HL-60 (cell line): ENCODE data around the gene STN1.

Source experiments
- DNase-seq, 2 experiments: peaks; one replicate each; pipeline ENCODE4 v3.0.0-alpha.2; 2010 to 2020; ENCODE audit warnings: low read depth in 1 of 2, low spot score in 1 of 2
- H3K27ac ChIP-seq: fragments of 250-450 bp; sonication (Bioruptor Pico); replicated peaks from 2 replicates; pipeline ENCODE4 v1.5.1; 2020; ENCODE audit warnings: mild to moderate bottlenecking, moderate library complexity
- H3K27me3 ChIP-seq: fragments of 250-450 bp; sonication (Bioruptor Pico); 2 replicates; pipeline ENCODE4 v1.5.1; 2021; ENCODE audit warnings: mild to moderate bottlenecking, moderate library complexity; ENCODE audit not compliant: insufficient read depth, poor library complexity, severe bottlenecking
- H3K4me3 ChIP-seq: replicated peaks from 2 replicates; pipeline ENCODE4 v1.5.1; 2011; ENCODE audit warnings: mild to moderate bottlenecking, control low read depth, low read length; ENCODE audit not compliant: insufficient read depth
- GABPA ChIP-seq: IDR thresholded peaks from 2 replicates; pipeline ENCODE4 v1.6.1; 2012; ENCODE audit warnings: low read depth
- POLR2AphosphoS5 ChIP-seq: IDR thresholded peaks from 2 replicates; pipeline ENCODE4 v1.6.1; 2012; ENCODE audit warnings: low read depth
- SPI1 ChIP-seq: IDR thresholded peaks from 2 replicates; pipeline ENCODE4 v1.6.1; 2012; ENCODE audit warnings: low read depth, mild to moderate bottlenecking, borderline replicate concordance
- TF ChIP-seq, protein P1 (sequence below): IDR thresholded peaks from one replicate; pipeline ENCODE4 v1.5.1; 2011; ENCODE audit warnings: low read length, control low read depth, inconsistent platforms; ENCODE audit not compliant: insufficient read depth
- TF ChIP-seq, protein P2 (sequence below): IDR thresholded peaks from 2 replicates; pipeline ENCODE4 v1.6.1; 2012; ENCODE audit warnings: low read depth; ENCODE audit not compliant: insufficient replicate concordance

Gene STN1

GRCh38 chr10:103855424-103855823 is 62.6 kb downstream of the STN1 start, which contains the start of gene SH3PXD2A:
SH3PXD2A (minus strand) TSS chr10:103855576; CDS start chr10:103855266, 310 bp downstream.
- no peak for TF ChIP-seq GABPA
- TF ChIP-seq SPI1 = no peak
- TF ChIP-seq, protein P1, sequence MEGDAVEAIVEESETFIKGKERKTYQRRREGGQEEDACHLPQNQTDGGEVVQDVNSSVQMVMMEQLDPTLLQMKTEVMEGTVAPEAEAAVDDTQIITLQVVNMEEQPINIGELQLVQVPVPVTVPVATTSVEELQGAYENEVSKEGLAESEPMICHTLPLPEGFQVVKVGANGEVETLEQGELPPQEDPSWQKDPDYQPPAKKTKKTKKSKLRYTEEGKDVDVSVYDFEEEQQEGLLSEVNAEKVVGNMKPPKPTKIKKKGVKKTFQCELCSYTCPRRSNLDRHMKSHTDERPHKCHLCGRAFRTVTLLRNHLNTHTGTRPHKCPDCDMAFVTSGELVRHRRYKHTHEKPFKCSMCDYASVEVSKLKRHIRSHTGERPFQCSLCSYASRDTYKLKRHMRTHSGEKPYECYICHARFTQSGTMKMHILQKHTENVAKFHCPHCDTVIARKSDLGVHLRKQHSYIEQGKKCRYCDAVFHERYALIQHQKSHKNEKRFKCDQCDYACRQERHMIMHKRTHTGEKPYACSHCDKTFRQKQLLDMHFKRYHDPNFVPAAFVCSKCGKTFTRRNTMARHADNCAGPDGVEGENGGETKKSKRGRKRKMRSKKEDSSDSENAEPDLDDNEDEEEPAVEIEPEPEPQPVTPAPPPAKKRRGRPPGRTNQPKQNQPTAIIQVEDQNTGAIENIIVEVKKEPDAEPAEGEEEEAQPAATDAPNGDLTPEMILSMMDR = no peak
- TF ChIP-seq, protein P2, sequence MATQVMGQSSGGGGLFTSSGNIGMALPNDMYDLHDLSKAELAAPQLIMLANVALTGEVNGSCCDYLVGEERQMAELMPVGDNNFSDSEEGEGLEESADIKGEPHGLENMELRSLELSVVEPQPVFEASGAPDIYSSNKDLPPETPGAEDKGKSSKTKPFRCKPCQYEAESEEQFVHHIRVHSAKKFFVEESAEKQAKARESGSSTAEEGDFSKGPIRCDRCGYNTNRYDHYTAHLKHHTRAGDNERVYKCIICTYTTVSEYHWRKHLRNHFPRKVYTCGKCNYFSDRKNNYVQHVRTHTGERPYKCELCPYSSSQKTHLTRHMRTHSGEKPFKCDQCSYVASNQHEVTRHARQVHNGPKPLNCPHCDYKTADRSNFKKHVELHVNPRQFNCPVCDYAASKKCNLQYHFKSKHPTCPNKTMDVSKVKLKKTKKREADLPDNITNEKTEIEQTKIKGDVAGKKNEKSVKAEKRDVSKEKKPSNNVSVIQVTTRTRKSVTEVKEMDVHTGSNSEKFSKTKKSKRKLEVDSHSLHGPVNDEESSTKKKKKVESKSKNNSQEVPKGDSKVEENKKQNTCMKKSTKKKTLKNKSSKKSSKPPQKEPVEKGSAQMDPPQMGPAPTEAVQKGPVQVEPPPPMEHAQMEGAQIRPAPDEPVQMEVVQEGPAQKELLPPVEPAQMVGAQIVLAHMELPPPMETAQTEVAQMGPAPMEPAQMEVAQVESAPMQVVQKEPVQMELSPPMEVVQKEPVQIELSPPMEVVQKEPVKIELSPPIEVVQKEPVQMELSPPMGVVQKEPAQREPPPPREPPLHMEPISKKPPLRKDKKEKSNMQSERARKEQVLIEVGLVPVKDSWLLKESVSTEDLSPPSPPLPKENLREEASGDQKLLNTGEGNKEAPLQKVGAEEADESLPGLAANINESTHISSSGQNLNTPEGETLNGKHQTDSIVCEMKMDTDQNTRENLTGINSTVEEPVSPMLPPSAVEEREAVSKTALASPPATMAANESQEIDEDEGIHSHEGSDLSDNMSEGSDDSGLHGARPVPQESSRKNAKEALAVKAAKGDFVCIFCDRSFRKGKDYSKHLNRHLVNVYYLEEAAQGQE = no peak
- no peak for TF ChIP-seq POLR2AphosphoS5
- DNase-seq = no peak
- peak within 1 kb of the TSS; percentile 44 for H3K4me3 ChIP-seq
- no peaks in the 10 kb centered on the region for H3K27me3 ChIP-seq
- no peak within 1 kb of the TSS for H3K27ac ChIP-seq

DNA sequence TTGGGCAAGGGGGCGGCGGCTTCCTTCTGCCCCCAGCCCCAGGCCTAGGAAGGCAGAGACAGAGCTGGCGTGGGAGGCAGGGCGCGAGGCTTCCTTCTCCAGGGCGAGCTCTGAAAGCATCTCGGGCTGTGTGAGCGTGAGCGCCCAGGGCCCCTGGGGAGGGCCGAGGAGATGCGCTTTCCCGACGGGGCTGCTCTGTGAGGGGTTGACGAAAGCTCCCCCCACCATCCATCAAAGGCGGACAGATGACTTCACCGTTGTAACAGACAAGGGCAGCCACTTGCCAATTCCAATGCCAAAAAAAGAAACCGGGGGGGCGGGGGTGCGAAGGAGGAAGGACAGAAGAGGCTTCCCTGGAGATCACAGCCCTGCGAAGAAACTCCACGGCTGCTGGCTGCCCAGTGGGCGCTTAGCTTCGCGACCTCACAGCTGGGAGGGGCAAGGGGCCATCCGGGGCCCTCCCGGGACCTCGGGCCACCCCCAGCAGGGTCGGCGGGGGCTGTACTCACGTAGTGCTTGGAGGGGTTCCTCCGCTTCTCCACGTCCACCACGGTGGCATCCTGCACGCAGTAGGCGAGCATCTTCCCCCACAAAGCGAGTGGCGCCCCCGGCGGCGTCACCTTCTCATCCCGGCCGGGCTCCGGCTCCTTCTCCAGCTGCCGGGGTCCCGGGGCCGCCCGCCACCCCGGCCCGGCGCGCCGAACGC is 63.1 kb downstream of the STN1 start:
- H3K4me3 ChIP-seq = peak overlapping the region; percentile 44
- H3K27ac ChIP-seq = no peak overlapping the region
- no peak for DNase-seq
- TF ChIP-seq GABPA = no peak
- TF ChIP-seq, protein P2 = no peak
- no peak for TF ChIP-seq POLR2AphosphoS5
- TF ChIP-seq SPI1 = no peak
- TF ChIP-seq, protein P1 = no peak
- no peaks in the 10 kb centered on the region for H3K27me3 ChIP-seq

DNA sequence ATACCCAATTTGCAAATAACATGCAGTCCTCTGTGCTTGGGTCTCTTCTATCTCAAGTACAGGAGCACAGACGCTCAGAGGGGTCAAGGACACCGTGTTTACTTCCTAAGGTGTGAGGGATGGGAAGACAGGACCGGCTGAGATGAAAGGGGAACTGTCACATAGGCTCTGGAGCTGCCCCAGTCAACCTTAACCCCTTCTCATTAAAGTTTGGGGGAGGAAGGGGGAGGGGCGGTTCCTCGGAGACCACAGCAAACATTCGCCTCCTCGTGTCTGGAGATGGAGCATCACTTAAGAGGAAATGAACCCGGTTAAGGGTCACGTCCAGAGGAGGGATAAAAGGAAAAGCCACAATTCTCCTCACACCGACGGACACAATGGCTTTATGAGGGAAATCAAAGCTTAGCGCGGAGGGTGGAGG is 63.7 kb downstream of the STN1 start:
- TF ChIP-seq POLR2AphosphoS5 (no peak), SPI1 (peak; percentile 43; the same call in 1 of the 2 replicates)
- Histone ChIP-seq H3K27me3 (no peaks in the 10 kb centered on the region), H3K4me3 (peak overlapping the region; percentile 44), H3K27ac (no peak overlapping the region)
- peak in 1 of 2 experiments; percentile 57 for DNase-seq

GRCh38 chr10:103853428-103854264 is 64.3 kb downstream of the STN1 start:
- peak overlapping the region; percentile 45; the same call in 1 of the 2 replicates for H3K27ac ChIP-seq
- no peak for TF ChIP-seq SPI1
- TF ChIP-seq, protein P1 = no peak
- TF ChIP-seq, protein P2 = no peak
- no peak for TF ChIP-seq GABPA
- TF ChIP-seq POLR2AphosphoS5 = no peak
- H3K4me3 ChIP-seq = no peak overlapping the region
- no peak for DNase-seq
- H3K27me3 ChIP-seq = no peaks in the 10 kb centered on the region
